Activated effector memory CD4-positive, alpha-beta T cell treated with Interleukin-2 at 50 U/mL for 16 hours (primary cell): Measurements from ENCODE around the gene IBTK.
"Not testable (repeated sequence)": the region's sequence is repeated elsewhere in the genome, so short reads cannot be mapped to it uniquely, and the experiment has no call there.

Source experiments
- DNase-seq: peaks from one replicate; pipeline ENCODE4 v3.0.0-alpha.2; 2020

The IBTK gene

GRCh38 chr6:82169138-82169876 is 78.2 kb downstream of the IBTK start:
- no peak for DNase-seq

DNA sequence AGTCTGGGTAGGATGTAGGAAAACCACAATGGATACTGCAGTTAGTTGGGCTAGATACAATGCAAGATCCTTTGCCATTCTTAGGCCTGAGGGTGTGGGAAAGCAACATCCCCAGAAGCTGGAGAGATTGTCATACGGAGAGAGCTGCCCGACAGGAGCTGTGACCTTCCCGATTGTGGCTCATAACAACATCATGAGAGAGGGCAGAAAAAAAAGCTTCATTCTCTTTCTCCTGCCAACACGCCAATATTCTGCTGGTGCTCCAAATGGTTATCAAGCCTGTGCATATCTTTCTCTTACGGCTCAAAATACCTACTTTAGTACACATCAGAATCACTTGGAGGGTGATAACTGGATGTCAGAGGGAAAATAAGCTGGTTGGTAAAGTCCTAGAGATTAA is 81.1 kb downstream of the IBTK start:
- DNase-seq = no peak

DNA sequence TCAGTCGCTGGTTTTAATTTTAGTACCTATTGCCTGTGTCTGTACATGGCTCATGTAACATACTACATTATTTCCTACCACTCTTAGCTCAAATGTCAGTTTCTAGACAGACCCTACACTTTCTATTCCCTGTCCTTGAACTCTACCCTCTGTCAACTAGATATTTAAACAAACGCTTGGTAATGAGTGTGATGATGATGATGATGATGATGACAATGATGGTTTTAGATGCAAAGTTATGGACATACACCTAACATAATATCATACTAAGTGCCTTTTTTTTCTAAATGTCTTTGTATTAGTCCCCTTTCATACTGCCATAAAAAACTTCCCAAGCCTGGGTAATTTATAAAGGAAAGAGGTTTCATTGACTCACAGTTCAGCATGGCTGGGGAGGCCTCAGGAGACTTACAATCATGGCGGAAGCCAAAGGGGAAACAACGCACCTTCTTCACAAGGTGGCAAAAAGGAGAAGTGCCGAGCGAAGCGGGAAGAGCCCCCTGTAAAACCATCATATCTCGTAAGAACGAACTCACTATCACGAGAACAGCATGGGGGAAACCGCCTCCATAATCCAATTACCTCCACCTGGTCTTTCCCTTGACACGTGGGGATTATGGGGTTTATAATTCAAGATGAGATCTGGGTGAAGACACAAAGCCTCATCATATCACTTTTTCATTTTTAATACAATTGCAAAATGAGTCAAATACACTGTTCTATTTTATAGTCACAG is 87.1 kb downstream of the IBTK start:
- DNase-seq = no peak

DNA sequence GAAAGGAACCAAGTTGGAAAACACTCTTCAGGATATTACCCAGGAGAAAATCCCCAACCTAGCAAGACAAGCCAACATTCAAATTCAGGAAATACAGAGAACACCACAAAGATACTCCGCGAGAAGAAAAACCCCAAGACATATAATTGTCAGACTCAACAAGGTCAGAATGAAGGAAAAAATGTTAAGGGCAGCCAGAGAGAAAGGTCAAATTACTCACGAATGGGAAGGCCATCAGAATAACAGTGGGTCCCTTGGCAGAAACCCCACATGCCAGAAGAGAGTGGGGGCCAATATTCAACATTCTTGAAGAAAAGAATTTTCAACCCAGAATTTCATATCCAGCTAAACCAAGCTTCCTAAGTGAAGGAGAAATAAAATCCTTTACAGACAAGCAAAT is 94.8 kb downstream of the IBTK start:
- DNase-seq = not testable (repeated sequence)

DNA sequence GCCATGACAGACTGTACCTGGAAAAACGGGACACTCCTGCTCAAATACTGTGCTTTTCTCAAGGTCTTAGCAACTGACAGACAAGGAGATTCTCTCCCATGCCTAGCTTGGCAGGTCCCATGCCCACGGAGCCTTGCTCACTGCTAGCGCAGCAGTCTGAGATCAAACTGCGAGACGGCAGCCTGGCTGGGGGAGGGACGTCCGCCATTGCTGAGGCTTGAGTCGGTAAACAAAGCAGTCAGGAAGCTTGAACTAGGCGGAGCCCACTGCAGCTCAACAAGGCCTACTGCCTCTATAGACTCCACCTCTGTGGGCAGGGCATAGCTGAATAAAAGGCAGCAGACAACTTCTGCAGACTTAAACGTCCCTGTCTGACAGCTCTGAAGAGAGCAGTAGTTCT is 96.4 kb downstream of the IBTK start:
- DNase-seq = not testable (repeated sequence)

DNA sequence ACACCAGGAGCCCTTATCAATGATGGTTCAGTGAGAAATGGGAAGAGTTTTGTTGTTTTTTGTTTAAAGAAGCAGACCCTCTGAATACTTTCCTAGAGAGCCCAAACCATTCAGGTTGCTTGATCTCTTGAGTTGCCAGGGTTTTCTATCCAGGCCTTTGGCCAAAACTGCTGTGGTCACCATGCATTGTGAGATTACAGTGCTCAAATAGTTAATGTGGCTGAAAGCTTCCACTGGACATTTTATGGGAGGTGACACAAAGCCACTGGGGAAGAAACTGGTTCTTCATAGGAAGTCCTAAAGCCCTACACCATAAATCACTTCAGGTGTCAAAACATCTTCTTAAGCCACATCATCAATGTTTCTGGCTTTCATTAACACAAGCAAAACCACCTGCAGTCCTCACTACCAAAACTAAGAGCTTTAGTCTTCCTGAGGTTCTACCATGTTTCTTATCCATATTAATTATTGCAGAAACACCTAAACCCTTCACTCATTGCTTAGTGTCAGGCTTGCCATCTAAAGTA is 101.6 kb downstream of the IBTK start:
- DNase-seq = no peak

GRCh38 chr6:82144852-82145340 is 102.6 kb downstream of the IBTK start:
- no peak for DNase-seq

GRCh38 chr6:82144007-82144851 is 103.3 kb downstream of the IBTK start:
- no peak for DNase-seq

DNA sequence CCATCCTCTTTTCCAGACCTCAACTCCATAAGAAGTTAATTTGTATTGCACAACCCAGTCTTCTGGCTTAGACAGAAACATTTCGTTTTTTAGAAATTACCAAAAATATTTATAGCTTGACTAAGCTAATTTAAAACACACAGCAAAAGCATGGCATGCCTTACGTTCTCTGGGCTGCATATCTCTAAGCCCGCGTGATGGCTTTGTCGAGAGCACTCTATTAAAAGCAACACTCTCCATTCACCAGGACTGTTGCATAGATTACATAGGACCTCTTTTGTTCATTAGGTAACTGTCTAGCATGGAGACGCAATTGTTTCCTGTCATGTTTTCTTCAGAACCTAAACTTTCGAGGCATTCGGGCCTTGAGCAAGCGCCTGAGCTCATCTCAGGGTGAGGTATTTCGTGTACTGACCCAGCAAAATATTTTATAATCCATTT is 104.5 kb downstream of the IBTK start:
- no peak for DNase-seq

DNA sequence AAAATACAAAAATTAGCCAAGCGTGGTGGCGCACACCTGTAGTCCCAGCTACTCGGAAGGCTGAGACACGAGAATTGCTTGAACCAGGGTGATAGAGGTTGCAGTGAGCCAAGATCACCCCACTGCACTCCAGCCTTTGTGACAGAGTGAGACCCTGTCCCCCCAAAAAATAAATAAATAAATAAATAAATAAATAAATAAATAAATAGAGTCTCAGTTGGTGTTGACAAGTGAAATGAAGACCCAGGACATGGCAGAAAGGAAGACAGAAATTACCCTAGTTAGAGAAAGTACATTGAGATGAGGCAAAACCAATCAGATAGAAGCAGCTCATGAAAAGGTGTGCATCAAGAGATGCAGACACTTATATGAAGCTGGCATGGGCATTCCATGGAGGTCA is 105.0 kb downstream of the IBTK start:
- no peak for DNase-seq

- DNase-seq = no peak
Measured at GRCh38 chr6:82138075-82138791, 109.3 kb downstream of the IBTK start.

- DNase-seq = no peak
Measured at GRCh38 chr6:82131441-82131840, 116.1 kb downstream of the IBTK start.

- no peak for DNase-seq
Measured at GRCh38 chr6:82129797-82130196, 117.7 kb downstream of the IBTK start.

GRCh38 chr6:82128973-82129372 is 118.6 kb downstream of the IBTK start:
- DNase-seq = not testable (repeated sequence)

DNA sequence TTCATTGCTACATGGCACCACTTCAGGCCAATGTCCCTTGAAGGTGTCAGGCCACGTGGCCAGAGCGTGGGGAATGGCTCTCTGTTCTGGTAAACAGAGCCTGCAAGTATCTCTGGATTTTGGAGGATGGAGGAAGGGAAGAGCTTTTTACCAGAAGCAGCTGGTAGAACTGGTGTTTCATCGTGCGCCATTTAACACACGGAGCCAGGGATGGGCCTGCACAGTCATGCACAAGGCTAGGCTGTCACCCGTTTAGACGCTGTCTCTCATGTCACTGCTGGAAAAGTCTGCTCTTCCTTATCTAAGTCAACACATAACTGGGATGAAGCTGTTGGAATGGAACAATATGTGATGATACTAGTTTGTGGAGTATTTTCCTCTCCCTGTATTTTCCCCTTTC is 123.9 kb downstream of the IBTK start:
- no peak for DNase-seq
